Progenitor cell of endocrine pancreas (in vitro differentiated cells): ENCODE results near the gene EFCAB5. TPM values are rescaled to one million over a fixed set of nuclear protein-coding genes. Genes with fewer than 3 reads are reported as not detected.
"Not testable (repeated sequence)": the region's sequence is repeated elsewhere in the genome, so short reads cannot be mapped to it uniquely, and the experiment has no call there.

ENCODE experiments used
- DNase-seq: peaks from one replicate; pipeline ENCODE4 v3.0.0; 2021; ENCODE audit warnings: low spot score; ENCODE audit not compliant: unreplicated experiment
- H3K27ac Mint-ChIP-seq: 2 replicates; pipeline ENCODE4 v1.8.0; 2021; ENCODE audit warnings: mild to moderate bottlenecking, moderate library complexity, mixed read lengths
- H3K27me3 Mint-ChIP-seq: 2 replicates; pipeline ENCODE4 v1.8.0; 2021; ENCODE audit warnings: mixed read lengths
- H3K36me3 Mint-ChIP-seq: 2 replicates; pipeline ENCODE4 v1.8.0; 2022; ENCODE audit warnings: mixed read lengths; ENCODE audit not compliant: insufficient read depth
- H3K4me1 Mint-ChIP-seq: 2 replicates; pipeline ENCODE4 v1.8.0; 2021; ENCODE audit warnings: low read depth, mixed read lengths
- H3K4me3 Mint-ChIP-seq: 2 replicates; pipeline ENCODE4 v1.8.0; 2021; ENCODE audit warnings: low read depth, mild to moderate bottlenecking, moderate library complexity, mixed read lengths
- H3K9me3 Mint-ChIP-seq: 2 replicates; pipeline ENCODE4 v1.8.0; 2021; ENCODE audit warnings: low read depth, mixed read lengths
- CTCF ChIP-seq: fragments of 200-600 bp; sonication (generic); IDR thresholded peaks from one replicate; pipeline ENCODE4 v1.5.0; 2021; ENCODE audit warnings: antibody characterized with exemption, mild to moderate bottlenecking; ENCODE audit not compliant: unreplicated experiment
- total RNA-seq: library from RNA; stranded (reverse); gene quantifications from 2 replicates; pipeline ENCODE4 v1.2.1, GENCODE V29; 2021

Gene EFCAB5
- total RNA-seq, 1 donor from 2014 or later, result not detected

GRCh38 chr17:30132615-30133014 is 191.2 kb downstream of the EFCAB5 start:
- Mint-ChIP-seq H3K4me3 (no peak overlapping the region), H3K27me3 (no peaks in the 10 kb centered on the region), H3K4me1 (peaks cover 5% of the 10 kb centered on the region), H3K27ac (no peak overlapping the region), H3K9me3 (no peaks in the 10 kb centered on the region), H3K36me3 (peaks cover 13% of the 10 kb centered on the region)
- DNase-seq, result no peak
- TF ChIP-seq CTCF, result no peak

GRCh38 chr17:30133197-30133596 is 191.8 kb downstream of the EFCAB5 start:
- no peak overlapping the region for H3K4me3 Mint-ChIP-seq
- no peaks in the 10 kb centered on the region for H3K27me3 Mint-ChIP-seq
- no peak overlapping the region for H3K27ac Mint-ChIP-seq
- H3K36me3 Mint-ChIP-seq, result peaks cover 13% of the 10 kb centered on the region
- H3K9me3 Mint-ChIP-seq, result no peaks in the 10 kb centered on the region
- no peak for TF ChIP-seq CTCF
- DNase-seq, result no peak
- peaks cover 5% of the 10 kb centered on the region for H3K4me1 Mint-ChIP-seq

- no peaks in the 10 kb centered on the region for H3K9me3 Mint-ChIP-seq
- TF ChIP-seq CTCF, result no peak
- H3K36me3 Mint-ChIP-seq, result peaks cover 17% of the 10 kb centered on the region
- H3K4me3 Mint-ChIP-seq, result no peak overlapping the region
- H3K27me3 Mint-ChIP-seq, result no peaks in the 10 kb centered on the region
- peaks cover 5% of the 10 kb centered on the region for H3K4me1 Mint-ChIP-seq
- H3K27ac Mint-ChIP-seq, result no peak overlapping the region
- no peak for DNase-seq
These were observed 193.1 kb downstream of the EFCAB5 start for GRCh38 chr17:30134551-30134950.

- H3K4me1 Mint-ChIP-seq, result peaks cover 5% of the 10 kb centered on the region
- H3K27me3 Mint-ChIP-seq, result no peaks in the 10 kb centered on the region
- no peak overlapping the region for H3K4me3 Mint-ChIP-seq
- no peak for TF ChIP-seq CTCF
- peaks cover 8% of the 10 kb centered on the region for H3K36me3 Mint-ChIP-seq
- no peaks in the 10 kb centered on the region for H3K9me3 Mint-ChIP-seq
- no peak for DNase-seq
- no peak overlapping the region for H3K27ac Mint-ChIP-seq
These were observed 195.7 kb downstream of the EFCAB5 start for GRCh38 chr17:30137158-30137557.

- DNase-seq, H3K4me1 Mint-ChIP-seq, H3K27me3 Mint-ChIP-seq, H3K27ac Mint-ChIP-seq, H3K9me3 Mint-ChIP-seq, H3K4me3 Mint-ChIP-seq: not testable (repeated sequence)
- peaks cover 12% of the 10 kb centered on the region for H3K36me3 Mint-ChIP-seq
These were observed 206.4 kb downstream of the EFCAB5 start for GRCh38 chr17:30147860-30148259.

GRCh38 chr17:30148376-30148775 is 206.9 kb downstream of the EFCAB5 start:
- Mint-ChIP-seq H3K27ac (no peak overlapping the region), H3K4me1 (no peaks in the 10 kb centered on the region), H3K36me3 (peaks cover 12% of the 10 kb centered on the region), H3K9me3 (no peaks in the 10 kb centered on the region), H3K27me3 (no peaks in the 10 kb centered on the region), H3K4me3 (no peak overlapping the region)
- no peak for TF ChIP-seq CTCF
- DNase-seq, result no peak
